BJ (cell line): ENCODE results near the gene SDF4. TPM values are rescaled to one million over a fixed set of nuclear protein-coding genes. Genes with fewer than 3 reads are reported as not detected.

Experiments
- CTCF ChIA-PET: fragments of 350-600 bp; formaldehyde crosslinking; extraction: SDS; loops from one replicate; lab custom pipeline; 2021; ENCODE audit warnings: antibody characterized with exemption, inconsistent platforms; lab: Yijun Ruan, JAX
- POLR2A ChIA-PET: fragments of 300-600 bp; sonication (Branson Sonifier 250); formaldehyde crosslinking; extraction: SDS; loops from one replicate; lab custom pipeline; 2021; ENCODE audit warnings: antibody characterized with exemption; lab: Charles Lee
- DNase-seq: peaks from one replicate; pipeline ENCODE4 v3.0.0-alpha.2; 2011; ENCODE audit warnings: low read depth
- H3K27me3 ChIP-seq: 2 replicates; pipeline ENCODE4 v1.6.0; 2011; ENCODE audit warnings: low read length; ENCODE audit not compliant: control insufficient read depth, insufficient read depth
- H3K36me3 ChIP-seq: 2 replicates; pipeline ENCODE4 v1.5.1; 2011; ENCODE audit warnings: low read length; ENCODE audit not compliant: control insufficient read depth, insufficient read depth
- H3K4me3 ChIP-seq: 2 replicates; pipeline ENCODE4 v1.5.1; 2011; ENCODE audit warnings: low read depth, mild to moderate bottlenecking, control low read depth, low read length
- polyA plus RNA-seq: library from polyadenylated mRNA; depleted of rRNA; stranded (reverse); fragments of >200 nt; gene quantifications from 2 replicates; pipeline ENCODE4 v1.2.3, GENCODE V29; 2011
- TF ChIP-seq, protein P1 (sequence below): IDR thresholded peaks from 2 replicates; pipeline ENCODE4 v1.5.1; 2011; ENCODE audit warnings: low read depth, mild to moderate bottlenecking, control low read depth, inconsistent platforms, low read length, moderate library complexity; ENCODE audit not compliant: insufficient read depth

SDF4 gene
- polyA plus RNA-seq, 1 experiment, result 188 TPM

DNA sequence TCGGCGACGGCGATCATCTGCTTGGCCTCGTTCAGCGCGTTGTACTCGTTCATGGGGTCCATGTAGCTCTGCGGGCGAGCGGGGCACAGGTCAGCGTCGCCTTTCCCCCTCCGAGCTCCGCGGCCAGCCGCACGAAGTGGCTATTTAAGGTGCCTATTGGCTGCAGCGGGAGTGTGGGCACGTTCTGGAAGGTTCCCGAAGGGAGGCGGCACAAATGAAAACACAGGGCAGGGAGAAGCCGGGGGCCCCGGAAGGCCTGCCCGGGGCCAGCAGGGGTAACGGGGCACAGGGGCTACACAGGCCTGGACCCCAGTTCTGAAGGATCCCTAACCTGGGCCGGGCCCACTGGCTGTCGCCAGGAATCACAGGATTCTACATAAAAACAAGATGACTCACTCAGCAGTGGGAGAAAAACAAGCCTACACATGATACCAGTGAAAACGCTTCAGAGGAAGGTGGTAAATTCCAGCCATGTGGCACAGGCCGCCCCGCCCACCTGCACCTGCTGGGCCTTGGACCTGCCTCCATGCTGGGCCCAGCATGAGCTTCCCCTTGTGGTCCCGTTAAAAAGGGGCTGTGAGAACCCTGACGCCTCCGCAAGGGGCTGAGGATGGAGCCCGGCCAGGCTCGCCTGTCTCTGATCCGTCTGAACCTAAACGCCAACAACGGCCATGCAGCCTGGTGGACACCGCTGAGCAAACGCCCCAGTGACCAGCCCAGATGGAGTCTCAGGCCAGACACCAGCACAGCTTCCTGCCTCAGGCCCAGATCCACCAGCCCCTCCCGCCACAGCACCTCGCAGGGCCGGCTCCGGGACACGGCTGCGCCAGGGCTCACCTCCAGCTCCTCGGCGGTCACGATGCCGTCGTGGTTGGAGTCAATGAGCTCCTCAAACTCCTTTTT lies 13.9 kb downstream of the SDF4 start:
- H3K4me3 ChIP-seq, result no peak overlapping the region
- POLR2A ChIA-PET, result no interaction called here
- H3K27me3 ChIP-seq, result no peaks in the 10 kb centered on the region
- TF ChIP-seq, protein P1, sequence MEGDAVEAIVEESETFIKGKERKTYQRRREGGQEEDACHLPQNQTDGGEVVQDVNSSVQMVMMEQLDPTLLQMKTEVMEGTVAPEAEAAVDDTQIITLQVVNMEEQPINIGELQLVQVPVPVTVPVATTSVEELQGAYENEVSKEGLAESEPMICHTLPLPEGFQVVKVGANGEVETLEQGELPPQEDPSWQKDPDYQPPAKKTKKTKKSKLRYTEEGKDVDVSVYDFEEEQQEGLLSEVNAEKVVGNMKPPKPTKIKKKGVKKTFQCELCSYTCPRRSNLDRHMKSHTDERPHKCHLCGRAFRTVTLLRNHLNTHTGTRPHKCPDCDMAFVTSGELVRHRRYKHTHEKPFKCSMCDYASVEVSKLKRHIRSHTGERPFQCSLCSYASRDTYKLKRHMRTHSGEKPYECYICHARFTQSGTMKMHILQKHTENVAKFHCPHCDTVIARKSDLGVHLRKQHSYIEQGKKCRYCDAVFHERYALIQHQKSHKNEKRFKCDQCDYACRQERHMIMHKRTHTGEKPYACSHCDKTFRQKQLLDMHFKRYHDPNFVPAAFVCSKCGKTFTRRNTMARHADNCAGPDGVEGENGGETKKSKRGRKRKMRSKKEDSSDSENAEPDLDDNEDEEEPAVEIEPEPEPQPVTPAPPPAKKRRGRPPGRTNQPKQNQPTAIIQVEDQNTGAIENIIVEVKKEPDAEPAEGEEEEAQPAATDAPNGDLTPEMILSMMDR, result no peak
- peaks cover 30% of the 10 kb centered on the region for H3K36me3 ChIP-seq
- CTCF ChIA-PET, result interaction anchor here (1.0 kb wide), 2 partner anchors 8 to 96 kb away, joined by 3 to 4 read pairs; no protein-coding TSS in a partner anchor
- no peak for DNase-seq

DNA sequence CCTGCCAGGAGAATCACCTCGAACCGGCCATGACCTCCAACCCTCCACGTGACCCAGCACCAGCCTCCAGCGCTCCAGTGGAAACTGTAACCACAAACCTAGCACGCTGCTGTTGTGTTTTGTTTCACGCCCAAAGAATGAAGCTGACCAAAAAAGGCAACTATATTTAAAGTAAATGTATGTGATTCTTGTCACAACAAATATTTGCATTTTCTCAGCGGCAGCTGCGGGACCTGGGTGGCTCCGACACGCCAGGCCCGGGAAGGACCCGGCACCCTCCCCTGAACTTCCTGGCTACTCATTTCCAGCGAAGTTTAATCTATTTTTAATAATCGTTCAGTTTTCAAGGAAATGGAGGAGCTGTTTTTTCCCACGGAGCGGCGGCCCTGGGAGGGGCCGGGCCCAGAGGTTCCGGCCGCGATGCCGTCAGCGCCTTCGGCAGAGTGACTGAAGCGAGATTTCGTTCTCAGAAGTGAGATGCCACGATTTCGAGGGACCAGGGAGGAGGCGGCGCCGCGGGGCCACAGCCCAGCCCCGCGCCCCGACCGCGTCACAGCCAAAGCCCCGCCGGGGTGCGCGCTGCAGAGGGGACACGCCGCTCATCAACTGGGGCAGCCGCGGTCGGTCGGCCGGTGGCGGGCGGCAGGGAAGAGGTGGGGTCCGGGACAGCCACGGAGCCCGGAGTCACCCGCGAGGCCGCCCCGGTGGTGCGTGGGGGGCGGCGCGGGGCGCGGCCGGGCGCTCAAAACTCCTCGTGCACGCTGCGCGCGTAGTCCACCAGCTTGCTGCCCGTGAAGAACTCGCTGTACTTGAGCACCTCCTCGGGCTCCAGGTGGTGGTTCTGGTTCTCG lies 14.8 kb downstream of the SDF4 start:
- TF ChIP-seq, protein P1, result no peak
- no peak for DNase-seq
- Histone ChIP-seq H3K4me3 (no peak overlapping the region), H3K36me3 (peaks cover 22% of the 10 kb centered on the region), H3K27me3 (no peaks in the 10 kb centered on the region)
- ChIA-PET CTCF (interaction anchor here (1.0 kb wide), 1 partner anchor 9 kb away, joined by 3 read pairs; no protein-coding TSS in a partner anchor), POLR2A (no interaction called here)

DNA sequence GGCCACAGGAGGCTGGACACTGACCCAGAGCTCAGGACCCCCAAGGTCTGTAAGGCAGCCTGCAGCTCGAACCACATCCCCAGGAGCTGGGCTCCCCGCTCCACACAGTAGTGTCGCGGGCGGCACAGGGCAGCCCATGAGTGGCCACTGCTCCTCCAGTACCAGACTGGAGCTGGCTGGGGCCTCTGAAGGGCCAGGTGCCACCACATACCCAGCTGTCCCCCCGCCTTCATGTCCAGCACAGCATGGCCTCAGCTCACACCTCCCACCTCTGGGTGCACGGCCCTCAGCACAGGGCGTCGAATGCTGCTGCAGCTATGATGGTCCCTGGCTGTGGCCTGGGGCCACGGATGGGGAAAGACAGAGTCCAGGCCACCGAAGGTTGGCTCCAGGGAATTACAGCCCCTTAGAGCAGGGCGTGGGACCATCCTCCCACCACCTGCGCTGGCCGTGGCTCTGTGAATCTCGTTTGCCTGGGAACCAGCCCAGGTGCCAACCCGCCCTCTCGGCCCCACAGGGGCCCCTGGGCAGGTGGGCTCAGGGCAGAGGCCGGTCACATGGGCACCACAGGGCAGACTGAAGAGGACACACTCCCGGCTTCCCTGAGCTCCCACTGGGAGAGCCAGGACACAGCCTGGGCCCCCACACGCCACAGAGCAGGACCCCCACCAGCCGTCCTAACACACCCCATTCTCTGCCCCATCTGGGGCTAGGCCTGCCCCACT lies 15.8 kb downstream of the SDF4 start:
- no peak for DNase-seq
- ChIA-PET CTCF (interaction anchor here (1.8 kb wide), 1 partner anchor 94 kb away, joined by 7 read pairs; no protein-coding TSS in a partner anchor), POLR2A (no interaction called here)
- Histone ChIP-seq H3K36me3 (peaks cover 21% of the 10 kb centered on the region), H3K4me3 (no peak overlapping the region), H3K27me3 (no peaks in the 10 kb centered on the region)
- TF ChIP-seq, protein P1, result no peak

DNA sequence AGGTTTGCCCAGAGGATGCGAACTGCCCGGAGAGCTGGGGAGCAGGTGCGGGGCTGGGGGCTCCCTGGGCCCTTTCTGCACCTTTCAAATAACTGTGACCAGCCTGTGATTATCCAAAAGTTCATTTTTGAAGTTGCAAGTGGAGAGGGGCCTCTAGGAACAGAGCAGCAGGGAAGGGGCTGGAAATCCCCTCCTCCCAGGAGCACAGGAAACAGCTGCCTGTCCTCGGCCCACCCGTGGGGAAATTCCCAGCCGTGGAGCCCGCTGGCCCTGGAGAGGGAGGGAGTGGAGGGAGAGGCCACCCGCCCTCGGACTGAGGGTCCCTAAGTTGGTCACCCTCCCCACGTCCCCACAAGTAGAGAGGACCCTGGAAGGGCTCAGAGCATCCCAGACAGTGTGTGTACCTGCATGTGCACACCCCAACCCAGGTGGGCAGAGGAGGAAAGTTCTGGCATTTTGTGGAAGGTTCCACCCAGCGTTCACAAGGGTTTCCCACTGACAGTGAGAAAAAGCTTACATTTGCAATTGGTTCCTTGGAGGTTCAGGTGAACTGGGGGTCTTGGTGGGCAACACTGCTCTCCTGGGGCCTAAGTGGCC lies 16.6 kb downstream of the SDF4 start:
- TF ChIP-seq, protein P1, result no peak
- Histone ChIP-seq H3K27me3 (no peaks in the 10 kb centered on the region), H3K36me3 (peaks cover 18% of the 10 kb centered on the region), H3K4me3 (no peak overlapping the region)
- ChIA-PET POLR2A (no interaction called here), CTCF (interaction anchor here (1.8 kb wide), 1 partner anchor 93 kb away, joined by 7 read pairs; no protein-coding TSS in a partner anchor)
- DNase-seq, result no peak
